ENCODE results near the gene KIF1A.

Gene KIF1A

DNA sequence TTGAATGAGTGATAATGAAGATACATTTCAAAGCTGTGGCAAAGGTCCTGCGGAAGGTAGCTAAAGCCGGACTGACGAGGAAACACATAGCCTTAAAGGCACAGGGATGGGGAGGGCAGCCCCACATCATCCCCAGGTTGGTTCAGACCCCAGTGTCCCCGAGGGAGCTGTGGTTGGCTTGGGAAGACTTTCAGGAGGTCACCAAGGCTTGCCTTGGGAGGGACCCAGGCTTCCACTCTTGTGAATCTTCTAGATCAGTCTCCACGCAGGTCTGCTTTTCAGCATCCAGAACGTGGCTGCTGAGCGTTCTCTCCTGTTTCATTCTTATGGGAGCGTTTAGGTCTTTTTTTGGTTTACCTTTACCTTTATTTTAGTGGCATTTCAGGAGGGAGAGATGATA is 16.8 kb downstream of the KIF1A start:
- no peak for DNase-seq (ENCODE audit: low read depth in 3 of 3)

GRCh38 chr2:240799033-240799820 is 20.8 kb downstream of the KIF1A start:
- DNase-seq (ENCODE audit: low read depth in 3 of 3) = no peak

DNA sequence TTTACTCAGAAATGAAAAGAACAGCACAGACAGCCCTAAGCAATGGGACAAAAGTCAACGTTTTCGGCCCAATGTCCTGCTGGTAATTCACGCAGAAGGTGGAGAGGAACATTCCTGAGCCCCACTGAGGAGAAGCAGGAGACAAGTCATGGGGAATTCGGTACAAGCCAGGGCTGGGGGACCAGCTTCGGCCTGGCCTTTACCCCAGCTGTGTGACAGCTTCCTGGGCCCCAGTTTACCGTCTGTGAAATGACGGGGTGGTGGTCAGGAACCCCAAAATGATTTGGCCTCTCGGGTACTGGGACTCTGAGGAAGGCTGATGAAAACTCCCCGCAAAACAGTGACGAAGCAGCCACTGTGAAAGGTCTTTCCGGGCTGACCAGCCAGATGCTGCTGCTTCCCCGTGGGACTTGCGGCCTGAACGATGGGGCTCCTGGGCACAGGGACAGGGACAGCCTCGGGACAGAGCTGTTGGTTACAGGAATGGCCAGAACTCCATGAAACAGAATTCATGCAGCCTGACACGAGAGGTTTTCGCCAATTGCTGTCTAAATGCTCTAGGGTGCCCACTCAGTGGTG is 21.6 kb downstream of the KIF1A start:
- no peak for DNase-seq (ENCODE audit: low read depth in 3 of 3)

DNA sequence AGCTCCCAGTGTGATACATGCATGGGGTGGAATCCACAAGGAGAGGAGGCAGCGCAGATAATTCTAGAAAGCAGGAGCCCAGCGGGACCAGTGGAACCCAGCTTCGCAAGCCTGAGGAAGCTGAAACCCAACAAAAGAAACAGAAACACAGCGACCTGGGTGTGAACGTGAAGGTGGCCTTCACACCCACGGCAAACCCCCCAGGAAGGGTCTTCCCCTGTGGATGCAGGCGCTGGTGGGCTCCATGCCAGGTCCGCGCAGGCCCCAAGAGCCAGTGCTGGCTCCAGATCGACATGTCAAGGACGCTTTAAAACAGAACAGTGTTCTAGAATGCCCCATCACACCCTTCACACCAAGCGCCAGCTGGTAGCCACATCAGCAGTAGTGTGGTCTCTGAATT is 22.1 kb downstream of the KIF1A start:
- no peak for DNase-seq (ENCODE audit: low read depth in 3 of 3)

DNA sequence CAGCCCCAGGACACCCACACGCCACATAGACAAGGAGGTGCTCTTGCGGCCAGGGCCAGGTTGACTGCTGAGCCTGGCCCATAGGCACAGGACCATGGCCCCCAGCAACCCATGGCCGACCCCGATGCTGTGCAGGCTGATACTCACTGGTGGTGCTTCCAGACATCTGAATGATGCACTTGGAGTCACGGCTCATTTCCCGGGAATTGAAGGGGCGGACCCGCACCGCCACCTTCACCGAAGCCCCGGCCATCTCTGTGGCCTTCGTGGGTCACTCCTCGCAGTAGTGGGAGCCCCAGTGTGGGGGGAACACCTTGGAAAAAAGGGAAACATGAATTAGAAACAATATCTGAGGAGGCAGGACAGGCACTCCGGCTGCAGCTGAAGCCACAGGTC is 22.5 kb downstream of the KIF1A start:
- DNase-seq (ENCODE audit: low read depth in 3 of 3) = no peak

DNA sequence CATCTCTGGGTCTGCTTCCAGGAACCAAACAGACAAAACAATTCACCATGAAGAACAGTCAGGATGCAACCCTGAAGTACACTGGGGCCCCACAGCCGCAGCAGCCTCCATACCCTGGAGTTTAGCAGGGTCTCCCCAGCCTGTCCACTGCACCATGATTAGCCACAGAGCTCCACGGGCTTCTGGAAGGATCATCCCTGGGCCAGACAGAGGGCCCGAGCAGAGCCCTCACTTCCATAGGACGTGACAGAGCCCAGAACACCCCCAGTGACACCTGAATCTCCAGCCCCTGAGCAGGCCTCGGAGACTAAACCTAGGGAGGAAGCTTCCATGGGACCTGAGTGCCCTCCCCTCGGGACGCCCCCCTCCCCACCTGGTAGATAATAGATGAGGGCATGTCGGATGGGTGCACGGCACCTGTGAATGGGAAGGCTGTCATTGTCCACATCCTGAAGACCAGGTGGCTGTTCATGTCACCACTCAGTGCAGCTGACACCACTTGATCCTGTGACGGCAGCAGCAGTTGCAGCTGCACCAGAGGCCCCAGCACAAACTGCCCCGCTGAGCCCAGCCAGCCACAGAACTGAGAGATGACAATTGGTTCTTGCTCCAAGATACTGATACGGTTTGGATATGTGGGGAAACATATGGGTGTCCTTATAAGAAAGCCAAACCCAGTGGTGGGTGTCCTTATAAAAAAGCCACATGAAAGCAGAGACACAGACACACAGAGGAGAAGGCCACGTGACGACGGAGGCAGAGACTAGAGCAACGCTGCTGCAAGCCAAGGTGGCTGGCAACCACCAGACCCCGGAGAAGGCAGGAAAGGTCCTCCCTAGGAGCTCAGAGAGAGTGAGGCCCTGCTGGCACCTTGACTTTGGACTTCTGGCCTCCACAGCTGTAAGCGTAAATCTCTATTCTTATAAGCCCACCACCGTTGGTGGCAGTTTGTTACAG is 23.2 kb downstream of the KIF1A start:
- no peak for DNase-seq (ENCODE audit: low read depth in 3 of 3)

DNA sequence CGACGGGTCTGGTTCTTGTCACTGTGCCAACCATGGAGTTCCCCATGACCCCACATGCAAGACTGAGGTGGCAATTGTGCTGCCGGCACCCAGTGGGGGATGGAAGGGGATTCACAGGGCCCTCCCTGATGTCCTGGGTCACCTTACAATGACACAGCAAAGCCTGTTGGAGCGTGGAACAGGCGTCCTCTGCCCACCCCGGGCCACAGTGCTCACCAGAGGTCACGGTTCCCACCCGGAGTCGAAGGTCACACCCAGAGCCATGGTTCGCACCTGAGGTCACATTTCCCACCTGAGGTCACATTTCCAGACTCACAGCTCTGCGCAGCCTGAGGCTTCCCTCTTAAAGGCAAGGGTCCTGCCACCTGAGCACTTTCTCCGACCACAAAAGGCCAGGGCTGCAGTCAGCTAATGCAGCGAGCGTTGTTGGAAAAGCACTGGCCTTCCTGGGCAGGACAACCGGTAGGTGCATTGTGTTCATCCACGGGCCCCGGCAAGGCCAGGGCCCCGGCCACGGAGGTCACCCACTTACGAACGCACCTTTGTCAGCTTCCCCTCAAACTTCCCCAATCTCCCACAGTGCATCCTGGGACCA is 24.0 kb downstream of the KIF1A start:
- no peak for DNase-seq (ENCODE audit: low read depth in 3 of 3)

DNA sequence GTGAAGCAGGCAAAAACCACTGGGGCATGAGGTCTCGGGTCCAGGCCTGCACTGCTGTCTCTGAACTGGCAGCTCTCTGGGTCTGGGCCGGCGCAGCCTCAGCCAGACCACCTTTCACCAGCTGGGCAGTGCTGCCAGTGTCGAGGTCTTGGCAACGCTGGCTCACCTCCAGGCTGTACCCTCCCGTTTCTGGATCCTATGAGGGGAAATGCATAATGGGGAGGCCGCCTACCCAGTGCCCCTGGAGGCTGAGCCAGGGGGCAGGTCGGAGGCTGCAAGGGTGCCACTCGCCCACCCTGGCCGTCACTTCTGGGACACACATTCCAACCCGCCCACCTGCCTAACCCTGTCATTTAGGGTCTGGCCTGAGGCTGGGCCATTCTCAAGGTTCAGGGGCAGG is 24.6 kb downstream of the KIF1A start:
- no peak for DNase-seq (ENCODE audit: low read depth in 3 of 3)

GRCh38 chr2:240794178-240794721 is 25.8 kb downstream of the KIF1A start:
- DNase-seq (ENCODE audit: low read depth in 3 of 3) = no peak

DNA sequence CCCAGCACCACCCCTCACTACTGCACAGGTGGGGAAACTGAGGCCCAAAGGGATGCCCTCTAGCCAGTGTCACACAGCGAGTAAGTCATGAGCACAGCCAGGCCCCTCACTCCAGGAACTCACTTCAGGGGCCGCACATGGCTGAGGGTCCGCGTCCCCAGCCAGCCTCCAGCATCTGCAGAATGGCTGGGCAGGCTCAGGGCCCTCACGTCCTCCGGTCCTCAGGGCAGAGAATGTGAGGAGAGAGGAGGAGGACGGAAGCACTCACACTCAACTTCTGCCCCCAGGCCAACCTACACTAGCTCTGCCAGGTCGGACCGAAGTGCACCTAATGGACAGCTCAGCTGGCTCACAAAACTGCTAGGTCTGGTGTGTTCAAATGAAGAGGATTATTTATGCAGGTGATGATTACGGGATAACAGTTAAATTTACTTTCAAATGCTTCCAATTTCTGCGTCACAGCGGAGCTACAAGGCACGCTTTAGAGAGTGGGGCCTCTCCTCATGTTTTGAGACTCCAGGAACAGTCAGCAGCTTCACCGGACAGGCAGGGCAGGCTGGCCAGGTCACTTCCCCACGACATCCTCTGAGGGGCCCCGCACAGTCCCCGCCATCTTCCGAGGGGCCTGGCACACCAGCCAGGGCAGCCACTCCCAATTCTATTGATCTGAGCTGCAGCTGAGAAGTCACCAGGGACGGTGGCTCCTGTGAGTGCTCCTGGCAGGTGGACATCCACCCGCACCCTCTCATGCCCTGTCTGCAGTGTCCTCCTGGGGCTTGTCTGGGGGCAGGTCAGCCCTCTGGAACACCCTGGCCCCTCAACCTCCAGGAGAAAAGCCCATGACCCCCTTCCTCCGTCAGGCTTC is 26.5 kb downstream of the KIF1A start:
- DNase-seq (ENCODE audit: low read depth in 3 of 3) = no peak

- DNase-seq (ENCODE audit: low read depth in 3 of 3) = no peak
These were observed 27.2 kb downstream of the KIF1A start for GRCh38 chr2:240792629-240793312.

DNA sequence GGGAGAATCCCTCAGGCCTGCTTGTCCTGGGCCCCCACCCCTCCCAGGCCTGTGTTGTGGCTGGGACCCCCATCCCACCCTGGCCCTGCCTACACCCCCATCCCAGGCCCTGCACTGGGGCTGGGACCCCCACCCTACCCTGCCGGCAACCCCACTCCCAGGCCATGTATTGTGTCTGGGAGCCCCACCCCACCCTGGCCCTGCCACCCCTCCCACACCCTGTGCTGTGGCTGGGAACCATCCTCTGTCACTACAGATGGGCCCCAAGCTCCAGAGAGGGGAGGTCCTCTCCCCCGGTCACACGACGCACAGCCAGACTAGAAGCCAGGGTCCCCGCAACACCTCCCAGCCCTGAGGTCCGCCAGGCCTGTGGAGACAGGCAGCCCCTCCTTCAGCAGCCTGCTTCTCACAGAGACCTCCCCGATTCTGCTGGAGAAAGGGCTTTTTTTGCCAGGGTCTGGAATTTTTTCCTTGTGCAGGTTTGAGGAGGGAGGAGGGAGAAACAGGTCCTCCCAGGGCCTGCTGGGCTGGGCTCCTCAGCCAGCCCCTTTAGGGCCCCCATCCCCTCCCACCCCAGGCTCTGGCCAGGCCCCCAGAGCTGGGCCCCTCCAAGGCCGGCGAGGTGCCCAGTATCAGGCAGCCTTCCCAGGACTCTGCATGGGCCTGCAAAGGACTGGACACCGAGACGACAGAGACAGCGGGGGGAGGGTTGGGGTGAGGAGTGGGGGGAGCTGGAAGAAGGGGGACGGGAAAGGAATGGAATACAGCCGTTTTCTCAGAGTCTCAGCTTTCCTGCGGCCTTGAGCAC is 28.0 kb downstream of the KIF1A start:
- DNase-seq (ENCODE audit: low read depth in 3 of 3) = no peak

DNA sequence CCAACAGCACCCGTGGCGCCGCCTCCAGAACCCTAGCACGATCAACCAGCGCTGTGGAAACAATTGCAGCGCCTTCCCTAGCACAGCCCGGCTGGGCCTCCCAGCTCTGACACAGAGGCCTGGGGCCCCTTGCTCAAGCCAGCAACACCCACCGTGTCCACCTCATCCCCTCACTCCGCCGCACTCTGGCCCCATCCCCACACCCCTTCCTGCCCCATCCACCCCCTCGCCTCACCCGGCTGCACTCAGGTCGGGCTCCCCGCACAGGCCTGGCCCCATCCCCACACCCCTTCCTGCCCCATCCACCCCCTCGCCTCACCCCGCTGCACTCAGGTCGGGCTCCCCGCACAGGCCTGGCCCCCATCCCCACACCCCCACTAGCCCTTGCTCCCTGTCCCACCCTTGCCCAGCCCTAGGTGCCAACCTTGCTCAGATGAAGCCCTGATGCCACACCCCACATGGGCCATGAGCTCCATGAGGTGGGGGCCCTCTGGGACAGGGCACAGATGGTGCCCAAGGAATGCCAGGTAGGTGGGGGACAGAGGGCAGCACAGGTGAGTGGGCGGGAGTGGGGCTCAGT is 28.7 kb downstream of the KIF1A start:
- DNase-seq (ENCODE audit: low read depth in 3 of 3) = no peak

GRCh38 chr2:240790370-240791220 is 29.4 kb downstream of the KIF1A start:
- DNase-seq (ENCODE audit: low read depth in 3 of 3) = no peak

DNA sequence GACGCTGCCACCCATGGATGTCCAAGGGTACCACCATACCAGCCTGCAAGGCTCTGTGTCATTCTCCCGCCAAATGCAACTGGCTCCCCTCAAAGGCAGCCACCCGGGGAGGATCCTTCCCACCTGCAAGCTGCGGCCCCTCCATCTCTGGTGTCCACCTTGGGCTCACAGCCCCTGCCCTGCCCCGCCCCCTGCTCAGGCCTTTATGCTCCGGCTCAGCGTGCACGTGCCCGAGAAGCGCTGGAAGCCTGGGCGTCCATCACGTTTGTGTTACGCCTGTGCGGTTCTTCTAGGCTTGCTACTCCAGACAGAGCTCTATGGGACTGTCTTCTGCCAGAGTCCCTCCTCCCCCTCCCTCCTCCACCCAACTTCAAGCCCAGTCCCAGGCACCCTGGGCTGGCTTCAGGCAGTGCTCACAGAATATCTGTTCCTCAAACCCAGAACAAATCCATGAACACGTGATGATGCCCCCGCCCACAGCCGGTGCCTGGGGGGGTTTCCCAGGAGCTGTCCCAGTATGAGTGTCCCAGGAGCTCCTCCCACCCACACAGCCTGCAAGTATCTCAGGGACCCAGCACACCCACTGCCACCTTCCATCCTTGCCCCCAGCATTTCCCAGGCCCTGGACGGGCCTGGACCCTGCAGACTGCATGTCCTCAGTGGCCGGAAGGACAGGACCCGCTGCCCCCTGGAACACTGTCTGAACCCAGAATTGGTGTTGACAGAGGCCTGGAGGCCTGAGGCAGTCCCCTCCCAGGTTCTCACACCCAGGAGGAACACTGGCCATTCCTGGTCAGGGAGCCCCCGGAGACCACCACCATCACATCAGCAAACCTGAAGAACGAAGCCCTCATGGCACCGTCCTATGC is 30.3 kb downstream of the KIF1A start:
- DNase-seq (ENCODE audit: low read depth in 3 of 3) = no peak

GRCh38 chr2:240789051-240789453 is 31.0 kb downstream of the KIF1A start:
- DNase-seq (ENCODE audit: low read depth in 3 of 3) = no peak

- no peak for DNase-seq (ENCODE audit: low read depth in 3 of 3)
These were observed 31.5 kb downstream of the KIF1A start for GRCh38 chr2:240788482-240788881.
